Uterus (tissue), 2 donors: ENCODE data around the gene RUFY1.

Experiments
- CTCF ChIP-seq, 4 experiments: fragments of 200-600 bp in 2 of 4; fragments of 450-650 bp in 2 of 4; sonication (generic) in 2 of 4; IDR thresholded peaks; one replicate each; pipeline ENCODE4 v1.5.1; 2016 to 2019; ENCODE audit warnings: antibody characterized with exemption in 4 of 4, mild to moderate bottlenecking in 2 of 4, moderate library complexity in 1 of 4
- POLR2A ChIP-seq, 2 donors: fragments of 450-650 bp; IDR thresholded peaks; one replicate each; pipeline ENCODE4 v1.6.1; 2016; ENCODE audit warnings: antibody characterized with exemption in 2 of 2, mild to moderate bottlenecking in 1 of 2, moderate library complexity in 1 of 2

- peak in 1 of 4 experiments; percentile 27 for TF ChIP-seq CTCF (IDR thresholded peaks at IDR 0.05)
- TF ChIP-seq POLR2A (IDR thresholded peaks at IDR 0.05), result no peak
These were observed 73.8 kb downstream of the RUFY1 start for GRCh38 chr5:179623906-179624741.
